IMR-90 (cell line): ENCODE results near the gene DOK4. TPM values are rescaled to one million over a fixed set of nuclear protein-coding genes. Genes with fewer than 3 reads are reported as not detected.
A peak's percentile ranks its signal among the peaks of the same experiment; 100 is the strongest.

Experiments
- ATAC-seq: fragments of 200-7000 bp; cut with Tn5 transposase; 2 replicates; pipeline ENCODE4 v1.9.1; 2020; ENCODE audit warnings: low read depth, mild to moderate bottlenecking, moderate library complexity
- BruUV-seq: library from RNA; stranded (reverse); fragments of 400-500 nt; replicated peaks from 2 replicates; lab custom pipeline; 2021; lab: Mats Ljungman, UMichigan
- CTCF ChIA-PET: fragments of 300-600 bp; formaldehyde crosslinking; extraction: SDS; loops from one replicate; lab custom pipeline; 2021; ENCODE audit warnings: antibody characterized with exemption; lab: Yijun Ruan, JAX
- POLR2A ChIA-PET: fragments of 300-600 bp; sonication (Branson Sonifier 250); formaldehyde crosslinking; loops from one replicate; lab custom pipeline; 2022; ENCODE audit warnings: antibody characterized with exemption; ENCODE audit not compliant: unreplicated experiment; lab: Charles Lee
- DNase-seq: peaks from one replicate; pipeline ENCODE4 v3.0.0; 2013
- H2AFZ ChIP-seq: replicated peaks from 2 replicates; pipeline ENCODE3; 2013; ENCODE audit warnings: low read length, mild to moderate bottlenecking; ENCODE audit not compliant: poor library complexity
- H2AK5ac ChIP-seq: 2 replicates; pipeline ENCODE4 v1.6.1; 2013; ENCODE audit warnings: low read depth, low read length, inconsistent platforms
- H2AK9ac ChIP-seq: replicated peaks from 2 replicates; pipeline ENCODE3; 2013; ENCODE audit warnings: mild to moderate bottlenecking, low read depth, low read length, moderate library complexity; ENCODE audit not compliant: poor library complexity
- H2BK120ac ChIP-seq: 2 replicates; pipeline ENCODE4 v1.6.1; 2013; ENCODE audit warnings: low read depth, low read length, inconsistent platforms
- H2BK15ac ChIP-seq: 3 replicates; pipeline ENCODE4 v1.6.1; 2013; ENCODE audit warnings: low read depth, low read length, inconsistent platforms
- H2BK20ac ChIP-seq: 2 replicates; pipeline ENCODE4 v1.6.1; 2013; ENCODE audit warnings: low read depth, mild to moderate bottlenecking, inconsistent platforms, low read length, moderate library complexity
- H2BK5ac ChIP-seq: 2 replicates; pipeline ENCODE4 v1.6.1; 2013; ENCODE audit warnings: mild to moderate bottlenecking, low read depth, low read length, inconsistent platforms; ENCODE audit not compliant: poor library complexity, severe bottlenecking
- H3K14ac ChIP-seq: replicated peaks from 2 replicates; pipeline ENCODE4 v1.6.1; 2013; ENCODE audit warnings: low read depth, low read length, inconsistent platforms
- H3K18ac ChIP-seq: 2 replicates; pipeline ENCODE4 v1.6.1; 2013; ENCODE audit warnings: low read depth, low read length, control low read depth
- H3K23ac ChIP-seq: 2 replicates; pipeline ENCODE4 v1.6.1; 2013; ENCODE audit warnings: low read depth, low read length, inconsistent platforms
- H3K27ac ChIP-seq: 2 replicates; pipeline ENCODE4 v1.5.1; 2013; ENCODE audit warnings: mild to moderate bottlenecking, control low read depth, low read length; ENCODE audit not compliant: insufficient read depth
- H3K27me3 ChIP-seq: 2 replicates; pipeline ENCODE4 v1.6.1; 2013; ENCODE audit warnings: low read length; ENCODE audit not compliant: control insufficient read depth, insufficient read depth
- H3K36me3 ChIP-seq: 2 replicates; pipeline ENCODE4 v1.6.1; 2013; ENCODE audit warnings: low read length, mixed read lengths; ENCODE audit not compliant: control insufficient read depth, insufficient read depth
- H3K4ac ChIP-seq: 2 replicates; pipeline ENCODE4 v1.6.1; 2013; ENCODE audit warnings: low read depth, low read length, inconsistent platforms
- H3K4me1 ChIP-seq: 2 replicates; pipeline ENCODE4 v1.6.1; 2013; ENCODE audit warnings: low read length, mixed read lengths; ENCODE audit not compliant: control insufficient read depth, insufficient read depth
- H3K4me2 ChIP-seq: 2 replicates; pipeline ENCODE4 v1.6.1; 2013; ENCODE audit warnings: low read depth, mild to moderate bottlenecking, control low read depth, low read length, moderate library complexity
- H3K4me3 ChIP-seq: 2 replicates; pipeline ENCODE4 v1.5.1; 2013; ENCODE audit warnings: low read depth, mild to moderate bottlenecking, control low read depth, low read length, moderate library complexity; ENCODE audit not compliant: insufficient read depth
- H3K56ac ChIP-seq: 2 replicates; pipeline ENCODE4 v1.6.1; 2013; ENCODE audit warnings: low read length, inconsistent platforms; ENCODE audit not compliant: insufficient read depth; ENCODE audit errors: extremely low read depth
- H3K79me1 ChIP-seq, 2 experiments: 2 replicates each; pipeline ENCODE4 v1.6.1; 2013; ENCODE audit warnings: low read length in 2 of 2, inconsistent platforms in 1 of 2, low read depth in 1 of 2
- H3K9ac ChIP-seq: 2 replicates; pipeline ENCODE4 v1.6.1; 2013; ENCODE audit warnings: low read depth, low read length, control low read depth
- H3K9me1 ChIP-seq: 2 replicates; pipeline ENCODE4 v1.6.1; 2013; ENCODE audit warnings: low read length, inconsistent platforms; ENCODE audit not compliant: insufficient read depth
- H3K9me3 ChIP-seq: 2 replicates; pipeline ENCODE4 v1.6.1; 2013; ENCODE audit warnings: low read length; ENCODE audit not compliant: control insufficient read depth, insufficient read depth
- H4K20me1 ChIP-seq: 2 replicates; pipeline ENCODE4 v1.6.1; 2013; ENCODE audit warnings: low read length, inconsistent platforms; ENCODE audit not compliant: insufficient read depth
- H4K5ac ChIP-seq: 2 replicates; pipeline ENCODE4 v1.6.1; 2013; ENCODE audit warnings: mild to moderate bottlenecking, low read depth, low read length, control low read depth
- H4K8ac ChIP-seq, 2 experiments: 2 replicates each; pipeline ENCODE4 v1.6.1; 2013; ENCODE audit warnings: low read depth in 2 of 2, low read length in 2 of 2, control low read depth in 1 of 2, inconsistent platforms in 1 of 2
- H4K91ac ChIP-seq: 2 replicates; pipeline ENCODE4 v1.6.1; 2013; ENCODE audit warnings: low read depth, low read length, inconsistent platforms; ENCODE audit not compliant: insufficient read depth
- CHD1 ChIP-seq: IDR thresholded peaks from 2 replicates; pipeline ENCODE4 v1.6.1; 2012; ENCODE audit warnings: low read depth, low read length, improper control_type of control experiment
- FOS ChIP-seq: fragments of 150-350 bp; IDR thresholded peaks from 2 replicates; pipeline ENCODE4 v1.6.1; 2016; ENCODE audit warnings: low read depth, low read length
- MAZ ChIP-seq: IDR thresholded peaks from 2 replicates; pipeline ENCODE4 v1.6.1; 2012; ENCODE audit warnings: low read depth, mild to moderate bottlenecking, low read length, improper control_type of control experiment, moderate library complexity, borderline replicate concordance
- MXI1 ChIP-seq: IDR thresholded peaks from 2 replicates; pipeline ENCODE4 v1.6.1; 2012; ENCODE audit warnings: low read depth, mild to moderate bottlenecking, low read length, moderate library complexity, borderline replicate concordance
- NFE2L2 ChIP-seq: fragments of 150-350 bp; IDR thresholded peaks from 2 replicates; pipeline ENCODE4 v1.6.1; 2016; ENCODE audit warnings: low read depth, mild to moderate bottlenecking, low read length
- RAD21 ChIP-seq: IDR thresholded peaks from 2 replicates; pipeline ENCODE4 v1.6.1; 2012; ENCODE audit warnings: low read length, improper control_type of control experiment
- RFX5 ChIP-seq: IDR thresholded peaks from 2 replicates; pipeline ENCODE4 v1.8.0; 2012; ENCODE audit warnings: low read depth, mild to moderate bottlenecking, low read length, moderate library complexity
- WGBS, 2 experiments: methylation state at CpG; one replicate each; pipeline versions ENCODE4 v1.1.5 to v1.1.7; 2013; ENCODE audit warnings: missing lambda C conversion rate in 2 of 2; ENCODE audit not compliant: insufficient read length in 1 of 2; ENCODE audit errors: extremely low coverage in 2 of 2; 5-methylcytosine and 5-hydroxymethylcytosine counted together
- dilution Hi-C: fragments of 300-500 bp; cut with HindIII; formaldehyde crosslinking; loops from one replicate; pipeline ENCODE4 v1.14.3; 2018; ENCODE audit warnings: low sequenced_read_pairs; ENCODE audit not compliant: unreplicated experiment
- in situ Hi-C: fragments of 300-500 bp; cut with MboI; formaldehyde crosslinking; loops from 3 replicates; pipeline ENCODE4 v1.14.3; 2019; ENCODE audit warnings: low sequenced_read_pairs, inconsistent platforms, mixed read lengths
- intact Hi-C: fragments of 100-400 bp; cut with micrococcal nuclease; formaldehyde crosslinking; loops from 2 replicates; pipeline ENCODE4 v1.10.0; 2022
- polyA plus RNA-seq, 3 experiments: library from polyadenylated mRNA; depleted of rRNA; stranded (reverse); fragments of >200 nt; gene quantifications; 2 replicates each; pipeline ENCODE4 v1.2.3, GENCODE V29; 2012; ENCODE audit warnings: low replicate concordance in 1 of 3
- total RNA-seq: library from RNA; depleted of rRNA; stranded (reverse); fragments of >200 nt; gene quantifications from 2 replicates; pipeline ENCODE4 v1.2.3, GENCODE V29; 2012
- TF ChIP-seq, protein P1 (sequence below): fragments of 150-350 bp; IDR thresholded peaks from 2 replicates; pipeline ENCODE4 v1.6.1; 2016; ENCODE audit warnings: low read depth, mild to moderate bottlenecking, low read length, moderate library complexity, borderline replicate concordance
- TF ChIP-seq, protein P2 (sequence below): conservative IDR thresholded peaks from 2 replicates; pipeline ENCODE4 v1.5.1; 2012; ENCODE audit warnings: mild to moderate bottlenecking, low read depth, low read length, improper control_type of control experiment

DOK4 gene
- total and polyA plus RNA-seq, 2 of the 4 experiments (the other 2 are of a cell fraction) = 22.0 to 25.9 TPM

DNA sequence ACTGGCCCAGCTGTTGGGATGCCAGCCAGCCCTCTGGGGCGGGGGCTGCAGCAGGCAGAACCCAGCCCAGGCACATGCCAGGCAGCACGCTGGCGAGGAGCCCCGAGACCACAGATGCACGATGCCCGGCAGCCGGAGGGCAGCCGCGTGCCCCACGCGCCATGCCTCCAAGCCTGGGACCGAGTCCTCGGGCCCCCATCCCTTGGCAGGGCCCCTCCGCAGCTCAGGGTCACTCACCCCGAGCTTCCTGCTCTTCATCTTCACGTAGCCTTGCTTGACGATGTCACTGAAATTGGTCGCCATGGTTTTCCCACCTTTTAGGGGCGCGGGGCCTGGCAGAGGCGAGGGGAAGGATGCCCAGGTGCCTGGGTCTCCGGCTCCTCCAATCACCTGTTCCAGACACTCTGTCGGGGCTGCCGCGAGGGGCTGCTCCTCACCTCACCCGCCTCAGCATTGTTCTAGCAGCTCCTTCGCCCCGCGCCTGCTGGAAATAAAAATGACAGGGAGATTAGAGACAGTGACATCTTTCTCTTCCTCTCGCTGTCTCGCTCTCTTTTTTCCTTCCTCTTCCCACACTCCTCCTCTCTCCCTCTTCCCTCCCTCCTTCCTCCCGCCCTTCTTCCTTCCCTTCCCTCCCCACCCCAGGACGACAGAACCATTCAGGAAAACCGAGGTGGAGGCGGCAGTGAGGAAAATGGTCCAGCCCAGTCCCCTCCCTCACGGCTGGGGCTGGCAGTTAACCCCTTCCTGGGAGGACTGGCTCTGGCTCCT lies 6.9 kb downstream of the DOK4 start (continued):
- TF ChIP-seq, protein P1, sequence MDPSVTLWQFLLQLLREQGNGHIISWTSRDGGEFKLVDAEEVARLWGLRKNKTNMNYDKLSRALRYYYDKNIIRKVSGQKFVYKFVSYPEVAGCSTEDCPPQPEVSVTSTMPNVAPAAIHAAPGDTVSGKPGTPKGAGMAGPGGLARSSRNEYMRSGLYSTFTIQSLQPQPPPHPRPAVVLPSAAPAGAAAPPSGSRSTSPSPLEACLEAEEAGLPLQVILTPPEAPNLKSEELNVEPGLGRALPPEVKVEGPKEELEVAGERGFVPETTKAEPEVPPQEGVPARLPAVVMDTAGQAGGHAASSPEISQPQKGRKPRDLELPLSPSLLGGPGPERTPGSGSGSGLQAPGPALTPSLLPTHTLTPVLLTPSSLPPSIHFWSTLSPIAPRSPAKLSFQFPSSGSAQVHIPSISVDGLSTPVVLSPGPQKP = no peak

DNA sequence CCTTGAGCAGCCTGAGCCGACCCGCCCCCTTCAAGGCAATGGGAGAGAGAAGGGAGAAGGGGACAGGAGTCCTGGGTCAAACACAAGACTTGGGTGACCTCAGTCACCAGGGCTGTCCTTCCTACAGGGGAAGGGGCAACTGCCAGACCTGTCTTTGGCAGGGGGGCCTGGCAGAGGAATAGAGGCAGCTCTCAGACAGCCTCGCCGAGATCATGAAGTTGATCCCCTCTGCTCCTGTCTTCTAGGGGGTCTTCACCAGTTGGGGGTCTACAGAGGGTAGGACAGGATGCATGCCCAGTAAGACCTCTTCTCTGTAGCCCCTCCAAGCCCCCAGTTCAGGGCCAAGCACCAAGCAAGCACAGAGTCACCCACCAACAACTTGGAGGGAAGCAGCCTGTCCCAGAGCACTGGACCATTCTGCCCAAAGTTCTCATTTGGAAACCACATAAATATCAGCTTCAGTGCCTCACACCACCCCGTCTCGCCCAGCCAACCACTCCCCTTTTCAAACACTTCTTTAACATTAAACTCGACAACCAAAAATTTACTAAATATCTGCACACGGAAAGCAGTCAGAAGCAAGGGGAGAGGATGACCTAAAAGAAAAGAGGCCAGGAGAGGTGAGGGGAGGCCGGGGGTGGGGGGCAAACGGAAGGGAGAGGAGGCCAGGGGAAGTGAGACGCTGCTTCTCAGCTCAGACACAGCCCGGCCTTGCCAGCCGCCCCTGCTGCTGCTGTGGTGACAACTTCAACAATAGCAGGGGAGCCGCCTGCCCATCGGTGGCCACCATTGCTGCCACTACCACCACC lies 7.7 kb downstream of the DOK4 start:
- Histone ChIP-seq H3K56ac (no peak overlapping the region), H3K18ac (no peak overlapping the region), H2BK15ac (no peak overlapping the region), H3K36me3 (peaks cover 6% of the 10 kb centered on the region; the same call in 1 of the 2 replicates), H3K27ac (no peak overlapping the region; the same call in 1 of the 2 replicates), H2BK20ac (no peak overlapping the region), H4K91ac (no peak overlapping the region), H2AFZ (peak overlapping the region; percentile 86), H3K9ac (peak overlapping the region; percentile 28), H3K27me3 (no peaks in the 10 kb centered on the region), H3K4me3 (peak overlapping the region; percentile 42), H2AK5ac (no peak overlapping the region), H3K9me1 (no peaks in the 10 kb centered on the region), H3K14ac (no peak overlapping the region), H2BK120ac (no peak overlapping the region), H3K4me1 (peaks cover 12% of the 10 kb centered on the region), H2AK9ac (peak overlapping the region; percentile 84), H3K23ac (no peak overlapping the region), H3K4me2 (peak overlapping the region; percentile 90), H4K5ac (peak overlapping the region; percentile 16; the same call in 1 of the 2 replicates), H3K79me1 (peaks cover 9 to 22% of the 10 kb centered on the region in 2 experiments), H2BK5ac (no peak overlapping the region), H4K20me1 (no peaks in the 10 kb centered on the region), H3K9me3 (no peaks in the 10 kb centered on the region), H4K8ac (no peak overlapping the region; a peak in 1 of 4 replicates), H3K4ac (peak overlapping the region; percentile 36; the same call in 1 of the 2 replicates)
- intact Hi-C loops (no loop called here), in situ Hi-C loops (no loop called here), dilution Hi-C loops (no loop called here)
- ChIA-PET POLR2A (no interaction called here), CTCF (no interaction called here)
- ATAC-seq (no peak; the same call in 1 of the 2 replicates), DNase-seq (no peak)
- no TSS peak for BruUV-seq
- 0 to 100% methylated on average over 1 to 3 of the region's 15 CpGs for WGBS, 2 experiments
- TF ChIP-seq MXI1 = no peak
- no peak for TF ChIP-seq FOS
- TF ChIP-seq RFX5 = no peak
- TF ChIP-seq CHD1 = no peak
- no peak for TF ChIP-seq MAZ
- TF ChIP-seq, protein P2, sequence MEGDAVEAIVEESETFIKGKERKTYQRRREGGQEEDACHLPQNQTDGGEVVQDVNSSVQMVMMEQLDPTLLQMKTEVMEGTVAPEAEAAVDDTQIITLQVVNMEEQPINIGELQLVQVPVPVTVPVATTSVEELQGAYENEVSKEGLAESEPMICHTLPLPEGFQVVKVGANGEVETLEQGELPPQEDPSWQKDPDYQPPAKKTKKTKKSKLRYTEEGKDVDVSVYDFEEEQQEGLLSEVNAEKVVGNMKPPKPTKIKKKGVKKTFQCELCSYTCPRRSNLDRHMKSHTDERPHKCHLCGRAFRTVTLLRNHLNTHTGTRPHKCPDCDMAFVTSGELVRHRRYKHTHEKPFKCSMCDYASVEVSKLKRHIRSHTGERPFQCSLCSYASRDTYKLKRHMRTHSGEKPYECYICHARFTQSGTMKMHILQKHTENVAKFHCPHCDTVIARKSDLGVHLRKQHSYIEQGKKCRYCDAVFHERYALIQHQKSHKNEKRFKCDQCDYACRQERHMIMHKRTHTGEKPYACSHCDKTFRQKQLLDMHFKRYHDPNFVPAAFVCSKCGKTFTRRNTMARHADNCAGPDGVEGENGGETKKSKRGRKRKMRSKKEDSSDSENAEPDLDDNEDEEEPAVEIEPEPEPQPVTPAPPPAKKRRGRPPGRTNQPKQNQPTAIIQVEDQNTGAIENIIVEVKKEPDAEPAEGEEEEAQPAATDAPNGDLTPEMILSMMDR = no peak
- TF ChIP-seq, protein P1 = no peak
- no peak for TF ChIP-seq NFE2L2
- TF ChIP-seq RAD21 = no peak
